ENCODE results near the gene MEIS1. TPM values are rescaled to one million over a fixed set of nuclear protein-coding genes. Genes with fewer than 3 reads are reported as not detected.

The MEIS1 gene
- total RNA-seq, 1 donor from 2014 or later, result 3.6 TPM

- no peaks in the 10 kb centered on the region for H3K36me3 ChIP-seq (ENCODE audit: control insufficient read depth, insufficient read depth, low read length)
- H3K4me3 ChIP-seq (ENCODE audit: low read depth, low read length), result no peak overlapping the region
- H3K27me3 ChIP-seq (ENCODE audit: control insufficient read depth, insufficient read depth, low read length), result no peaks in the 10 kb centered on the region
- TF ChIP-seq, protein P1, sequence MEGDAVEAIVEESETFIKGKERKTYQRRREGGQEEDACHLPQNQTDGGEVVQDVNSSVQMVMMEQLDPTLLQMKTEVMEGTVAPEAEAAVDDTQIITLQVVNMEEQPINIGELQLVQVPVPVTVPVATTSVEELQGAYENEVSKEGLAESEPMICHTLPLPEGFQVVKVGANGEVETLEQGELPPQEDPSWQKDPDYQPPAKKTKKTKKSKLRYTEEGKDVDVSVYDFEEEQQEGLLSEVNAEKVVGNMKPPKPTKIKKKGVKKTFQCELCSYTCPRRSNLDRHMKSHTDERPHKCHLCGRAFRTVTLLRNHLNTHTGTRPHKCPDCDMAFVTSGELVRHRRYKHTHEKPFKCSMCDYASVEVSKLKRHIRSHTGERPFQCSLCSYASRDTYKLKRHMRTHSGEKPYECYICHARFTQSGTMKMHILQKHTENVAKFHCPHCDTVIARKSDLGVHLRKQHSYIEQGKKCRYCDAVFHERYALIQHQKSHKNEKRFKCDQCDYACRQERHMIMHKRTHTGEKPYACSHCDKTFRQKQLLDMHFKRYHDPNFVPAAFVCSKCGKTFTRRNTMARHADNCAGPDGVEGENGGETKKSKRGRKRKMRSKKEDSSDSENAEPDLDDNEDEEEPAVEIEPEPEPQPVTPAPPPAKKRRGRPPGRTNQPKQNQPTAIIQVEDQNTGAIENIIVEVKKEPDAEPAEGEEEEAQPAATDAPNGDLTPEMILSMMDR (IDR thresholded peaks at IDR 0.05; ENCODE audit: insufficient read depth, low read length, poor library complexity, severe bottlenecking), result no peak
- DNase-seq (ENCODE audit: low read depth), result no peak
Observed at GRCh38 chr2:66547118-66547517, 112.2 kb downstream of the MEIS1 start.

GRCh38 chr2:66547887-66548286 lies 113.0 kb downstream of the MEIS1 start:
- Histone ChIP-seq H3K4me3 (ENCODE audit: low read depth, low read length) (no peak overlapping the region), H3K27me3 (ENCODE audit: control insufficient read depth, insufficient read depth, low read length) (no peaks in the 10 kb centered on the region), H3K36me3 (ENCODE audit: control insufficient read depth, insufficient read depth, low read length) (no peaks in the 10 kb centered on the region)
- TF ChIP-seq, protein P1 (IDR thresholded peaks at IDR 0.05; ENCODE audit: insufficient read depth, low read length, poor library complexity, severe bottlenecking), result no peak
- DNase-seq (ENCODE audit: low read depth), result no peak

DNA sequence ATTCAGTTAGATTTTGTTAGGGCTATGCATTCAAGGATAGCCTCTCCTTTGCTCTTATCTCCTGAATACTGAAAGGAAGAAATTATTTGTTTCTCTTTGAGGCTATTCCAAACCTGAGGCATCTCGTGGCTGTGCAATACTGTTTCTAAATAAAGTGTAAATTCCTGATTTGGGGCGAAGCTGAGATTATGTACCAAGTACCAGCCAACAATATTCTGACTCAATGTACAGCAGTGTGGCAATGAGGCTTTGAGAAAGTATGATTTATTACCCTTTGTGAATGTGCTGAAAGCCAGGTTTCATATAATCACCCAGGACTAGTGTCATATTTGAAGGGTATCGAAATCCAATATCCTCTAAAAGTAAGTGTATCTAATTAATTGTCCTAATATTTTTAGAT lies 113.5 kb downstream of the MEIS1 start:
- TF ChIP-seq, protein P1 (IDR thresholded peaks at IDR 0.05; ENCODE audit: insufficient read depth, low read length, poor library complexity, severe bottlenecking), result no peak
- no peak overlapping the region for H3K4me3 ChIP-seq (ENCODE audit: low read depth, low read length)
- H3K36me3 ChIP-seq (ENCODE audit: control insufficient read depth, insufficient read depth, low read length), result no peaks in the 10 kb centered on the region

GRCh38 chr2:66550826-66551225 lies 115.9 kb downstream of the MEIS1 start:
- H3K36me3 ChIP-seq (ENCODE audit: control insufficient read depth, insufficient read depth, low read length), result no peaks in the 10 kb centered on the region
- DNase-seq (ENCODE audit: low read depth), result no peak
- H3K4me3 ChIP-seq (ENCODE audit: low read depth, low read length), result no peak overlapping the region
- H3K27me3 ChIP-seq (ENCODE audit: control insufficient read depth, insufficient read depth, low read length), result no peaks in the 10 kb centered on the region
- TF ChIP-seq, protein P1 (IDR thresholded peaks at IDR 0.05; ENCODE audit: insufficient read depth, low read length, poor library complexity, severe bottlenecking), result no peak

More for the DNA sequence above, 113.5 kb downstream of the MEIS1 start:
- DNase-seq (ENCODE audit: low read depth), result no peak
- no peaks in the 10 kb centered on the region for H3K27me3 ChIP-seq (ENCODE audit: control insufficient read depth, insufficient read depth, low read length)

- TF ChIP-seq, protein P1 (IDR thresholded peaks at IDR 0.05; ENCODE audit: insufficient read depth, low read length, poor library complexity, severe bottlenecking), result no peak
- DNase-seq (ENCODE audit: low read depth), result no peak
- H3K36me3 ChIP-seq (ENCODE audit: control insufficient read depth, insufficient read depth, low read length), result no peaks in the 10 kb centered on the region
Observed at GRCh38 chr2:66553370-66553769, 118.4 kb downstream of the MEIS1 start.

GRCh38 chr2:66555091-66555490 lies 120.2 kb downstream of the MEIS1 start:
- H3K36me3 ChIP-seq (ENCODE audit: control insufficient read depth, insufficient read depth, low read length), result no peaks in the 10 kb centered on the region
- TF ChIP-seq, protein P1 (IDR thresholded peaks at IDR 0.05; ENCODE audit: insufficient read depth, low read length, poor library complexity, severe bottlenecking), result no peak
- no peak for DNase-seq (ENCODE audit: low read depth)
- no peak overlapping the region for H3K4me3 ChIP-seq (ENCODE audit: low read depth, low read length)
- H3K27me3 ChIP-seq (ENCODE audit: control insufficient read depth, insufficient read depth, low read length), result no peaks in the 10 kb centered on the region

More at GRCh38 chr2:66553370-66553769, 118.4 kb downstream of the MEIS1 start:
- Histone ChIP-seq H3K4me3 (ENCODE audit: low read depth, low read length) (no peak overlapping the region), H3K27me3 (ENCODE audit: control insufficient read depth, insufficient read depth, low read length) (no peaks in the 10 kb centered on the region)
